ENCODE measurements around the gene TMC5. TPM values are rescaled to one million over a fixed set of nuclear protein-coding genes. Genes with fewer than 3 reads are reported as not detected.
"Not testable (repeated sequence)": the region's sequence is repeated elsewhere in the genome, so short reads cannot be mapped to it uniquely, and the experiment has no call there.

Gene TMC5, protein sequence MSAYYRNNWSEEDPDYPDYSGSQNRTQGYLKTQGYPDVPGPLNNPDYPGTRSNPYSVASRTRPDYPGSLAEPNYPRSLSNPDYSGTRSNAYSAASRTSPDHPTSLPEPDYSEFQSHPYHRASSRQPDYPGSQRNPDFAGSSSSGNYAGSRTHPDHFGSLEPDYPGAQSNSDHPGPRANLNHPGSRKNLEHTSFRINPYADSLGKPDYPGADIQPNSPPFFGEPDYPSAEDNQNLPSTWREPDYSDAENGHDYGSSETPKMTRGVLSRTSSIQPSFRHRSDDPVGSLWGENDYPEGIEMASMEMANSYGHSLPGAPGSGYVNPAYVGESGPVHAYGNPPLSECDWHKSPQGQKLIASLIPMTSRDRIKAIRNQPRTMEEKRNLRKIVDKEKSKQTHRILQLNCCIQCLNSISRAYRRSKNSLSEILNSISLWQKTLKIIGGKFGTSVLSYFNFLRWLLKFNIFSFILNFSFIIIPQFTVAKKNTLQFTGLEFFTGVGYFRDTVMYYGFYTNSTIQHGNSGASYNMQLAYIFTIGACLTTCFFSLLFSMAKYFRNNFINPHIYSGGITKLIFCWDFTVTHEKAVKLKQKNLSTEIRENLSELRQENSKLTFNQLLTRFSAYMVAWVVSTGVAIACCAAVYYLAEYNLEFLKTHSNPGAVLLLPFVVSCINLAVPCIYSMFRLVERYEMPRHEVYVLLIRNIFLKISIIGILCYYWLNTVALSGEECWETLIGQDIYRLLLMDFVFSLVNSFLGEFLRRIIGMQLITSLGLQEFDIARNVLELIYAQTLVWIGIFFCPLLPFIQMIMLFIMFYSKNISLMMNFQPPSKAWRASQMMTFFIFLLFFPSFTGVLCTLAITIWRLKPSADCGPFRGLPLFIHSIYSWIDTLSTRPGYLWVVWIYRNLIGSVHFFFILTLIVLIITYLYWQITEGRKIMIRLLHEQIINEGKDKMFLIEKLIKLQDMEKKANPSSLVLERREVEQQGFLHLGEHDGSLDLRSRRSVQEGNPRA
- polyA plus RNA-seq, result 17.3 TPM
- long read RNA-seq, donor 1, full-length matches to known transcripts, result 1 of 1 reads
- long read RNA-seq, donor 1, partial matches to known transcripts, result 0 of 1 reads
- long read RNA-seq, donor 1, other reads (novel, unspliced or antisense), result 0 of 1 reads
- long read RNA-seq, donor 2, full-length matches to known transcripts, result 4 of 15 reads
- long read RNA-seq, donor 2, partial matches to known transcripts, result 11 of 15 reads
- long read RNA-seq, donor 2, other reads (novel, unspliced or antisense), result 0 of 15 reads
- long read RNA-seq, donor 3, result 0 reads
- long read RNA-seq, donor 4, result 0 reads
- long read RNA-seq, donor 5, result 0 reads
- long read RNA-seq, donor 6, full-length matches to known transcripts, result 1 of 53 reads
- long read RNA-seq, donor 6, partial matches to known transcripts, result 45 of 53 reads
- long read RNA-seq, donor 6, other reads (novel, unspliced or antisense), result 7 of 53 reads
- long read RNA-seq, donor 7, full-length matches to known transcripts, result 1 of 1 reads
- long read RNA-seq, donor 7, partial matches to known transcripts, result 0 of 1 reads
- long read RNA-seq, donor 7, other reads (novel, unspliced or antisense), result 0 of 1 reads
- long read RNA-seq, donor 8, full-length matches to known transcripts, result 3 of 55 reads
- long read RNA-seq, donor 8, partial matches to known transcripts, result 52 of 55 reads
- long read RNA-seq, donor 8, other reads (novel, unspliced or antisense), result 0 of 55 reads
- long read RNA-seq, donor 9, full-length matches to known transcripts, result 2 of 78 reads
- long read RNA-seq, donor 9, partial matches to known transcripts, result 67 of 78 reads
- long read RNA-seq, donor 9, other reads (novel, unspliced or antisense), result 9 of 78 reads
- long read RNA-seq, donor 10, full-length matches to known transcripts, result 1 of 18 reads
- long read RNA-seq, donor 10, partial matches to known transcripts, result 17 of 18 reads
- long read RNA-seq, donor 10, other reads (novel, unspliced or antisense), result 0 of 18 reads
- long read RNA-seq, donor 11, partial matches to known transcripts, result 13 of 13 reads
- long read RNA-seq, donor 11, other reads (novel, unspliced or antisense), result 0 of 13 reads

- H3K36me3 ChIP-seq (ENCODE audit: control insufficient read depth, insufficient read depth, low read length), result no peaks in the 10 kb centered on the region
- H3K9me3 ChIP-seq (ENCODE audit: control insufficient read depth, low read depth, low read length), result no peaks in the 10 kb centered on the region
- DNase-seq, result peak; percentile 87 to 94
- H3K27me3 ChIP-seq (ENCODE audit: control insufficient read depth, insufficient read depth, low read length), result no peaks in the 10 kb centered on the region
- H3K4me3 ChIP-seq (ENCODE audit: low read length), result peak within 1 kb of the TSS; percentile 51
- H3K4me1 ChIP-seq (ENCODE audit: control insufficient read depth, insufficient read depth, low read length), result peaks cover 10% of the 10 kb centered on the region
- WGBS (ENCODE audit: insufficient coverage, low lambda C conversion rate), result no CpG with 5 or more reads among the region's 12 CpGs
- H3K27ac ChIP-seq (ENCODE audit: low read length), result peak within 1 kb of the TSS; percentile 92
Measured at GRCh38 chr16:19417640-19418039, at the start of gene TMC5. Gene TMC5 (plus strand): TSS chr16:19417883. CDS start chr16:19440039, 22,156 bp downstream.

- not testable (repeated sequence) for H3K4me1 ChIP-seq (ENCODE audit: control insufficient read depth, insufficient read depth, low read length); H3K36me3 ChIP-seq (ENCODE audit: control insufficient read depth, insufficient read depth, low read length); DNase-seq; H3K27me3 ChIP-seq (ENCODE audit: control insufficient read depth, insufficient read depth, low read length); H3K9me3 ChIP-seq (ENCODE audit: control insufficient read depth, low read depth, low read length); H3K27ac ChIP-seq (ENCODE audit: low read length); H3K4me3 ChIP-seq (ENCODE audit: low read length)
- no CpG with 5 or more reads among the region's 7 CpGs for WGBS (ENCODE audit: insufficient coverage, low lambda C conversion rate)
Measured at GRCh38 chr16:19372541-19372940, 45.1 kb upstream of the TMC5 start.

GRCh38 chr16:19374402-19374801, 43.3 kb upstream of the TMC5 start:
- Histone ChIP-seq H3K9me3 (ENCODE audit: control insufficient read depth, low read depth, low read length) (no peaks in the 10 kb centered on the region), H3K27ac (ENCODE audit: low read length) (no peak overlapping the region), H3K27me3 (ENCODE audit: control insufficient read depth, insufficient read depth, low read length) (no peaks in the 10 kb centered on the region), H3K4me1 (ENCODE audit: control insufficient read depth, insufficient read depth, low read length) (no peaks in the 10 kb centered on the region), H3K36me3 (ENCODE audit: control insufficient read depth, insufficient read depth, low read length) (no peaks in the 10 kb centered on the region), H3K4me3 (ENCODE audit: low read length) (no peak overlapping the region)
- 100% methylated on average over 2 of the region's 3 CpGs for WGBS (ENCODE audit: insufficient coverage, low lambda C conversion rate)
- no peak for DNase-seq

DNA sequence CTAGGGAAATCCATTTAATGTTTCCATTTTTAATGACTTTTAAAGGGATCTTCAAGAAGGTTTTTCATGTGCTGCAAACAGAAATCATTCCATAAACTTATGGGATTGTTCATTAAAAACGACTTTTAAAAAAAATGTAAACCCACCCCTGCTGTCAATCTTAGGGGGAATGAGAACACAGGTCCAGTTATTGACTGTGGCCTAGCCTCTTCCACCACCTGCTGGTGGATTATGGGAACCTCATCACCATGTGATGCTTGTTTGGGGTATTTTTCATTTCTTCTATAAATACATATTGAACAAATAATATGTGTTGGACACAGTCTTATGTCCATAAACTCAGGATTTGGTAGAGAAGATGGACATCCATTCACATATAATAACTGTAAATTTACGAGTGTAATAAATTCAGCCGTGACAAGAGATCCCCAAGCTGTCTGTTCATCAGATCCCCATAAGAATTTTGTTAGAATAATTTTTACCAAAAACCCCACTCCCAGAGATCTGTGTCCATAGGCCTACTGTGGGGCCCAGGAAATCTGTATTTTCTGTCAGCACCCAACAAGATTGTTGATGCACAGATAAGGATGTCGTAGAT, 42.0 kb upstream of the TMC5 start:
- 52% methylated on average over 2 of the region's 4 CpGs for WGBS (ENCODE audit: insufficient coverage, low lambda C conversion rate)
- H3K27ac ChIP-seq (ENCODE audit: low read length), result no peak overlapping the region
- peak; percentile 16 to 32 for DNase-seq
- no peaks in the 10 kb centered on the region for H3K9me3 ChIP-seq (ENCODE audit: control insufficient read depth, low read depth, low read length)
- no peaks in the 10 kb centered on the region for H3K27me3 ChIP-seq (ENCODE audit: control insufficient read depth, insufficient read depth, low read length)
- no peak overlapping the region for H3K4me3 ChIP-seq (ENCODE audit: low read length)
- no peaks in the 10 kb centered on the region for H3K36me3 ChIP-seq (ENCODE audit: control insufficient read depth, insufficient read depth, low read length)
- no peaks in the 10 kb centered on the region for H3K4me1 ChIP-seq (ENCODE audit: control insufficient read depth, insufficient read depth, low read length)

DNA sequence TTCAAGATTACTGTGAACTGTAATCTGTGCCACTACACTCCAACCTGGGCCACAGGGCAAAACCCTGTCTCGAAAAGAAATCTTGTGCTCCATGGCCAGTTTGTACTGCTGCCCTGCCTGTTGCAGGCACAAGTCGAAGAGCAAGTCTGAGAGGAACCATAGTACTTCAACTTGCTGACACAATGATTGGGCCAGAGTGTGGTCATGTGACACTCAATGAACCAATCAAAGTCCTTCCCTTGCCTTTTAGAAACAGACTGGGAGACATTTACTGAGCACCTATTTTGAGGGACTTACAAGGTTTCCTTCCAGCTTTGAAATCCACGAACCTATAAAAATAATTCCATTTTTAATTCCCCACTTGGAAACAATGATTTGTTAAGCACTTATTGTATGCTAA, 39.8 kb upstream of the TMC5 start:
- Histone ChIP-seq H3K27me3 (ENCODE audit: control insufficient read depth, insufficient read depth, low read length) (no peaks in the 10 kb centered on the region), H3K36me3 (ENCODE audit: control insufficient read depth, insufficient read depth, low read length) (no peaks in the 10 kb centered on the region), H3K4me1 (ENCODE audit: control insufficient read depth, insufficient read depth, low read length) (peaks cover 9% of the 10 kb centered on the region), H3K4me3 (ENCODE audit: low read length) (no peak overlapping the region), H3K9me3 (ENCODE audit: control insufficient read depth, low read depth, low read length) (no peaks in the 10 kb centered on the region), H3K27ac (ENCODE audit: low read length) (no peak overlapping the region)
- DNase-seq, result no peak
- 71% methylated on average over 1 of the region's 3 CpGs for WGBS (ENCODE audit: insufficient coverage, low lambda C conversion rate)

- WGBS (ENCODE audit: insufficient coverage, low lambda C conversion rate), result no CpG with 5 or more reads among the region's 3 CpGs
- Histone ChIP-seq H3K4me3 (ENCODE audit: low read length) (no peak overlapping the region), H3K36me3 (ENCODE audit: control insufficient read depth, insufficient read depth, low read length) (no peaks in the 10 kb centered on the region), H3K27ac (ENCODE audit: low read length) (no peak overlapping the region), H3K9me3 (ENCODE audit: control insufficient read depth, low read depth, low read length) (no peaks in the 10 kb centered on the region), H3K27me3 (ENCODE audit: control insufficient read depth, insufficient read depth, low read length) (no peaks in the 10 kb centered on the region), H3K4me1 (ENCODE audit: control insufficient read depth, insufficient read depth, low read length) (peaks cover 9% of the 10 kb centered on the region)
- DNase-seq, result no peak
Measured at GRCh38 chr16:19378511-19378910, 39.2 kb upstream of the TMC5 start.

DNA sequence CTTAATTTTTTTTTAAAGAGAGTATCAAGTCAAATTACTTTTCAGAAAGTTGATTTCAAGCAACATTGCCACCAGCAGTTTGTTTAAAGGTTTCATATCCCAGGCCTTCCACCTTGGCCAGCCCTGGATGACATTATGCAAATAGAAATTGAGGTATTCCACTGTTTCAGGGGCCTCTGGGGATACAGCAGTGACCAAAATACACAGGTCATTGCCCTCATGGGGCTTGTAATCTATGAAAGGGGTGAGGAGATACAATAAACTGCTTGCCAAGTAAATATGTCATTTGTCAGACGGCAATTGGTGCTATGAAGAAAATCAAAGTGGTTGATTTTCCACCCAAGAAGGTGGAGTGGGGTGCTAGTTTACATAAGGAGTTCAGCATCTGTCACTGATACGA, 37.8 kb upstream of the TMC5 start:
- Histone ChIP-seq H3K27ac (ENCODE audit: low read length) (no peak overlapping the region), H3K36me3 (ENCODE audit: control insufficient read depth, insufficient read depth, low read length) (no peaks in the 10 kb centered on the region), H3K4me3 (ENCODE audit: low read length) (no peak overlapping the region), H3K4me1 (ENCODE audit: control insufficient read depth, insufficient read depth, low read length) (peaks cover 9% of the 10 kb centered on the region), H3K27me3 (ENCODE audit: control insufficient read depth, insufficient read depth, low read length) (no peaks in the 10 kb centered on the region), H3K9me3 (ENCODE audit: control insufficient read depth, low read depth, low read length) (no peaks in the 10 kb centered on the region)
- no peak for DNase-seq
- WGBS (ENCODE audit: insufficient coverage, low lambda C conversion rate), result no CpG with 5 or more reads among the region's 2 CpGs

GRCh38 chr16:19380328-19380727, 37.4 kb upstream of the TMC5 start:
- H3K4me1 ChIP-seq (ENCODE audit: control insufficient read depth, insufficient read depth, low read length), result peaks cover 9% of the 10 kb centered on the region
- no peak overlapping the region for H3K27ac ChIP-seq (ENCODE audit: low read length)
- DNase-seq, result no peak

More at GRCh38 chr16:19380328-19380727, 37.4 kb upstream of the TMC5 start:
- Histone ChIP-seq H3K4me3 (ENCODE audit: low read length) (no peak overlapping the region), H3K36me3 (ENCODE audit: control insufficient read depth, insufficient read depth, low read length) (no peaks in the 10 kb centered on the region), H3K27me3 (ENCODE audit: control insufficient read depth, insufficient read depth, low read length) (no peaks in the 10 kb centered on the region), H3K9me3 (ENCODE audit: control insufficient read depth, low read depth, low read length) (no peaks in the 10 kb centered on the region)
- no CpG with 5 or more reads among the region's 3 CpGs for WGBS (ENCODE audit: insufficient coverage, low lambda C conversion rate)
